ENCODE results near the gene KRTAP10-10.
"Not testable (repeated sequence)": the region's sequence is repeated elsewhere in the genome, so short reads cannot be mapped to it uniquely, and the experiment has no call there.

Gene KRTAP10-10

DNA sequence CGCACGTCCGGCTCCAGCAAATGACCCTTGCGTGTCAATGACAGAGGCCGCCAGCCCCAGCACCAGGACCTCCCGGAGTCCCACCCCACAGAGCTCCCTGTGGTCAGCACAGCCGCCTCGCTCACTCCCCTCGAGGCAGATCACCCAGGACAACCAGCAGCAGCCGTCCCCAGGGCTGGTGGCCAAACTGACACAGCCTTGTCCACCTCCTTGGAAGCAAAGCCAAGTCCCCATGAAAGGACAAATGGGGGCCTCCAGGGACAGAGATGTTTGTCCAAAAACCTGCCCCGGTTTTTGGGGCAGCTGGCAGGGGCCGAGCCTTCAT, 2.1 kb downstream of the KRTAP10-10 start:
- H3K4me1 ChIP-seq = no peaks in the 10 kb centered on the region
- H3K27ac ChIP-seq = no peak overlapping the region
- H3K9ac ChIP-seq = no peak overlapping the region
- H4K20me1 ChIP-seq = no peaks in the 10 kb centered on the region
- no peak for TF ChIP-seq Cebpa-rat (IDR thresholded peaks at IDR 0.05)
- no peaks in the 10 kb centered on the region for H3K27me3 ChIP-seq
- no peaks in the 10 kb centered on the region for H3K36me3 ChIP-seq
- no peak overlapping the region for H3K4me2 ChIP-seq
- no peak overlapping the region for H3K4me3 ChIP-seq
- H3K9me3 ChIP-seq = peaks cover 35% of the 10 kb centered on the region

DNA sequence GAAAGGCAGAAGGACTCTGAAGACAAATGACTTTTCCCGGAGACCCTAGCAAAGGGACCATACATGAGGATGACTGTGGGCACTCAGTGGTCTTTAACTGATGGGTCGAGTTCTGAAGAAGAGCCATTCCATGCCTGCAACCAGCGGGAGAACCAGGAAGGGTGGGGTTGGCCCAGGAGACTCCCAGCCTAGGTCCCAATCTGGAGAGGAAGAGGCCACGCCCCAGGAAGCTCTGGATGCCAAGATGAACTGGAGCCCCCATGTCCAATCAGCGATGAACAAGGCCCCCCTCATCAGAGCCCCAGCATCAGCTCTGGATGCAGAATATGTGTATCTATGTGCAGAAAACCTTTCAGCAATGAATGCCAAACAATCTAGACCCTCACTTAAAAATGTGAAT, 3.6 kb downstream of the KRTAP10-10 start:
- Histone ChIP-seq H3K27me3 (no peaks in the 10 kb centered on the region), H3K27ac (no peak overlapping the region), H4K20me1 (no peaks in the 10 kb centered on the region), H3K36me3 (no peaks in the 10 kb centered on the region), H3K4me3 (no peak overlapping the region), H3K4me2 (no peak overlapping the region), H3K9ac (no peak overlapping the region), H3K9me3 (peaks cover 49% of the 10 kb centered on the region), H3K4me1 (no peaks in the 10 kb centered on the region)
- TF ChIP-seq Cebpa-rat (IDR thresholded peaks at IDR 0.05) = no peak

DNA sequence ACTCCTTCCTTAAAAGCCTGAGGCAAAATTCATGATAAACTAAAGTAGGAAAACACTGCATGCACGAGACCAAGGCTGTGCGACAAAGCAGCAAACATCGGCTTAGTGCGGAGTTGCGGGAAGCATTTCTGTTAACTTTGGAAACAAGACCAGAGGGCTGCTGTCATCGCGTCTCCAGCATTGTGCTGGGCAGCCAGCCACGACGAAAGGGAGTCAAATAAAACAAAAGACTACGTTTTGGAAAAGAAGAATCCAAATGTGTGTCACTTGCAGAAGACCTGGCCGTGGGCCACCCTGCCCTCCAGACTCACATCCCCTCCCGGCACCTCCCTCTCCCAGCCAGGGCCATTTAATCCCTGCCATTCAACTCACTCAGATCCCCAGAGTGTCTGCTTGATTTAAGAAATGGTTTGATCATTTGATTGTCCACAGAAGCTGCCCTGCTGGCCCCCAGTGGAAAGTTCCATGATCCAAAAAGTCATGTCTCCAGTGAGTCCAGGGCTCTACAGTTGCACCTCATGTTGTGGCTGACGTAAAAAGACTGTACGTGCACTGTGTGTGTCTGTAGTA, 6.7 kb downstream of the KRTAP10-10 start:
- no peak overlapping the region for H3K27ac ChIP-seq
- peaks cover 14% of the 10 kb centered on the region for H3K4me1 ChIP-seq
- no peak overlapping the region for H3K4me2 ChIP-seq
- H3K9ac ChIP-seq = no peak overlapping the region
- no peaks in the 10 kb centered on the region for H3K36me3 ChIP-seq
- no peaks in the 10 kb centered on the region for H4K20me1 ChIP-seq
- H3K27me3 ChIP-seq = no peaks in the 10 kb centered on the region
- TF ChIP-seq Cebpa-rat (IDR thresholded peaks at IDR 0.05) = no peak
- no peak overlapping the region for H3K4me3 ChIP-seq
- H3K9me3 ChIP-seq = peaks cover 50% of the 10 kb centered on the region

DNA sequence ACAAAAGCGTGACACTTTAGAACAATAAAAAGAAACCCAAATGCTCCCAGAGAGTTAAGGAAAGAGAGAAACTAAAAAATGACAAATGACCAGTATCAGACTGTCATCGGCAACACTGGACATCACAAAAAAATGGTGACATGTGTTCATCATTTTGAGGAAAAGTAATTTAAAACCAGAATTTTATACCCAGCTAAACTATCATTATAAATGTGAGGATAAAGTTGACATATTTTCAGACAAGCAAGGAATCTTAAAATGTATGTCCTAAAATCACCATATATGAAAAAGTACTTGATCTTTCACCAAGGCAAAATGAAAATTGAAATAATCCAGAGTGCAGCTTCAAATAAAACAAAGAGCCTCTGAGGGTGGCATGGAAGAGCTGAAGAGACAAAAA, 7.7 kb downstream of the KRTAP10-10 start:
- H4K20me1 ChIP-seq = no peaks in the 10 kb centered on the region
- no peak for TF ChIP-seq Cebpa-rat (IDR thresholded peaks at IDR 0.05)
- H3K9me3 ChIP-seq = peaks cover 51% of the 10 kb centered on the region
- no peaks in the 10 kb centered on the region for H3K27me3 ChIP-seq
- H3K36me3 ChIP-seq = no peaks in the 10 kb centered on the region
- H3K4me1 ChIP-seq = peaks cover 23% of the 10 kb centered on the region
- H3K4me3 ChIP-seq = no peak overlapping the region
- no peak overlapping the region for H3K4me2 ChIP-seq
- H3K27ac ChIP-seq = no peak overlapping the region
- no peak overlapping the region for H3K9ac ChIP-seq

DNA sequence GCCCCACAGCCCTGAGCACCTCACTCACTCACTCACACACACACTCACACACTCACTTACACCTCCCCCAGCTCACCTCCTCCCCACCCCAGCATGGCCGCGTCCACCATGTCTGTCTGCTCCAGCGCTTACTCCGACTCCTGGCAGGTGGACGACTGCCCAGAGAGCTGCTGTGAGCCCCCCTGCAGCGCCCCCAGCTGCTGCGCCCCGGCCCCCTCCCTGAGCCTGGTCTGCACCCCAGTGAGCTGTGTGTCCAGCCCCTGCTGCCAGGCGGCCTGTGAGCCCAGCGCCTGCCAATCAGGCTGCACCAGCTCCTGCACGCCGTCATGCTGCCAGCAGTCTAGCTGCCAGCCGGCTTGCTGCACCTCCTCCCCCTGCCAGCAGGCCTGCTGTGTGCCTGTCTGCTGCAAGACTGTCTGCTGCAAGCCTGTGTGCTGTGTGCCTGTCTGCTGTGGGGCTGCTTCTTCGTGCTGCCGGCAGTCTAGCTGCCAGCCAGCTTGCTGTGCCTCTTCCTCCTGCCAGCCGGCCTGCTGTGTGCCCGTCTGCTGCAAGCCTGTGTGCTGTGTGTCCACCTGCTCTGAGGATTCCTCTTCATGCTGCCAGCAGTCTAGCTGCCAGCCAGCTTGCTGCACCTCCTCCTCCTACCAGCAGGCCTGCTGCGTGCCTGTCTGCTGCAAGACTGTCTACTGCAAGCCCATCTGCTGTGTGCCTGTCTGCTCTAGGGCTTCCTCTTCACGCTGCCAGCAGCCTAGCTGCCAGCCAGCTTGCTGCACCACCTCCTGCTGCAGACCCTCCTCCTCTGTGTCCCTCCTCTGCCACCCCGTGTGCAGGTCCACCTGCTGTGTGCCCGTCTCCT, 9.4 kb downstream of the KRTAP10-10 start, which contains the start of gene KRTAP10-11:
KRTAP10-11 (plus strand) TSS at position 49 of the 856 bp plus-strand sequence; CDS start at position 94, 45 bp downstream.
- not testable (repeated sequence) for H3K36me3 ChIP-seq, H4K20me1 ChIP-seq, H3K27ac ChIP-seq, H3K27me3 ChIP-seq, H3K4me3 ChIP-seq
- 0 out of 2 replicates have a peak within 1 kb of the TSS, but pooled peaks have one; percentile 15 for H3K9ac ChIP-seq
- H3K4me2 ChIP-seq = peak within 1 kb of the TSS; percentile 12; the same call in 1 of the 2 replicates
- peaks cover 55% of the 10 kb centered on the region for H3K9me3 ChIP-seq
- H3K4me1 ChIP-seq = peaks cover 34% of the 10 kb centered on the region

DNA sequence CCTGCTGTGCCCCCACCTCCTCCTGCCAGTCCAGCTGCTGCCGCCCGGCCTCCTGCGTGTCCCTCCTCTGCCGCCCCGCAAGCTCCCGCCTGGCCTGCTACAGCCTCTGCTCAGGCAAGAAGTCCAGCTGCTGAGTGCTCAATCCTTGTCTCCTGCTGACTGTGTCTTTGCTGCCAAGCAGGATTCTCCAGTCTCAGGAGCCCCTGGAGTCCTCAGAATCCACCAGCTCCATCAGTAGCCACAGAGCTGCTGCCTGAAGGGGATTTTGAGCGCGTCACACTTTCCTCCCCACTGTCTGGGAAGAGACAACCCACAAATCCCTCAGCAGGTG, 10.0 kb downstream of the KRTAP10-10 start:
- Histone ChIP-seq H4K20me1 (no peaks in the 10 kb centered on the region), H3K9me3 (peaks cover 59% of the 10 kb centered on the region), H3K9ac (0 out of 2 replicates have a peak overlapping the region, but pooled peaks have one; percentile 15), H3K4me3 (no peak overlapping the region), H3K27ac (no peak overlapping the region), H3K27me3 (no peaks in the 10 kb centered on the region), H3K4me1 (peaks cover 38% of the 10 kb centered on the region), H3K36me3 (no peaks in the 10 kb centered on the region), H3K4me2 (peak overlapping the region; percentile 12; the same call in 1 of the 2 replicates)
- TF ChIP-seq Cebpa-rat (IDR thresholded peaks at IDR 0.05) = no peak

DNA sequence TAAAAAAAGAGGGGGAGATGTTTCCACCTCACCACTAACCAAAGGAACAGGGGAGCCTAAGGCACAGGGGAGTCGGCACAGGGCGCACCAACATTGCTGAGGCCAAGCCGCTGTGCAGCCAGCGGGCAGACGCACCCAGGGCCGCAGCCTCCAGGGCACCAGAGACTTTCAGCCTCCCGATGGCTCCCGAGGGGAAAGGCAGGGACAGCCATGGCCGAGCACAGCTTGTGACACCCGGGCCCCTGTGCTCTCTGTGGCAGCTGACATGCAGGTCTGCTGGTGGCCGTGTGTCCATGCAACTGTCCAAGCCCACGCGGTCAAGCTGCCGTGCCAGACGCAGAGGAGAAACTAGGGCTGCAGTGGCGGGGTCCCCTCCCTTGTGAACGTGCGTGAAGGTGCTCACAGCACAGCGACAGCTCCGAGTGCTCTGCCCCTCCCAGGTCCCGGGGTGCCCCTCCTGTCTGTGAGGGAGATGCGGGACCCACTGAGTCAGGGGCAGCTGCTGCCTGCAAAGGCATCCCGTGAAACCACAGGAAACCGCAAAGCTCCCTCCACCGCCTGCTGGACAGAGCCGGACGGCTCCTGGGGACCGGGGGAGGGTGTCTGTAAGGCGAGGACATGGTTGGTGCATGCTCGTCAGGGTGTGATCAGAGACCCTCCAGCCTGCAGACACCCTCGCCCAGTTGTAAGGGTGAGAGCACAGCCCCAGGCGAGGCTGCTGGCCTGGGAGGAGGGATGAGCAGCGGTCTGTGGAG, 11.6 kb downstream of the KRTAP10-10 start:
- TF ChIP-seq Cebpa-rat (IDR thresholded peaks at IDR 0.05) = no peak
- Histone ChIP-seq H3K4me2 (peak overlapping the region; percentile 52), H3K4me3 (no peak overlapping the region), H3K9me3 (peaks cover 60% of the 10 kb centered on the region), H3K36me3 (no peaks in the 10 kb centered on the region), H3K27me3 (no peaks in the 10 kb centered on the region), H3K9ac (no peak overlapping the region), H4K20me1 (no peaks in the 10 kb centered on the region), H3K4me1 (peaks cover 53% of the 10 kb centered on the region), H3K27ac (no peak overlapping the region; the same call in 1 of the 2 replicates)

DNA sequence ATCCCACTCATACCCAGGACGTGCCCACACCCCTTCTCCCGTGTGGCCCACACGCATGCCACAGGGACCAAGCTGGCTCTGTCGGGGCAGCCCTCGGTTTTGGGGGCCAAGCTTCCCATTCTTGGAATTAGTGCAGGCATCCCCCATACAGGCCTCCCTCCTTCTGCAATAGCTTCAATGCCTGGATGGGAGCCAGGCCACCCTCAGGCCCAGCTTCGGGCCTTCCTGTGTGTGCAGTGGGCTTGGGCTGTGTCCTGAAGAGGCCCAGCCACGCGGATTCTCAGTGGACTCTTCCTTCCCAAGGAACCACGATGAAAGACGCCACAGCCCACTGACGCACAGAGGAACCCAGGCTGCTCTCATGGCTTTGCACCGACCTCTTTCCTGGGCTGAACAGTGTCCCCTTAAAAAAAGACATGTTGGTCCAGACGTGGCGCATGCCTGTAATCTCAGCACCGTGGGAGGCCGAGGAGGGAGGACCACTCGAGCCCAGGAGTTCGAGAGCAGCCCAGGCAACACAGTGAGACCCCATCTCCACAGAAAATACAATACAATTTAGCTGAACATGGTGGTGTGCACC, 12.5 kb downstream of the KRTAP10-10 start:
- Histone ChIP-seq H3K4me3 (no peak overlapping the region), H3K27me3 (no peaks in the 10 kb centered on the region), H3K9me3 (peaks cover 60% of the 10 kb centered on the region), H4K20me1 (no peaks in the 10 kb centered on the region), H3K27ac (no peak overlapping the region), H3K4me1 (peaks cover 62% of the 10 kb centered on the region), H3K9ac (no peak overlapping the region), H3K36me3 (no peaks in the 10 kb centered on the region), H3K4me2 (peak overlapping the region; percentile 52)
- TF ChIP-seq Cebpa-rat (IDR thresholded peaks at IDR 0.05) = no peak

DNA sequence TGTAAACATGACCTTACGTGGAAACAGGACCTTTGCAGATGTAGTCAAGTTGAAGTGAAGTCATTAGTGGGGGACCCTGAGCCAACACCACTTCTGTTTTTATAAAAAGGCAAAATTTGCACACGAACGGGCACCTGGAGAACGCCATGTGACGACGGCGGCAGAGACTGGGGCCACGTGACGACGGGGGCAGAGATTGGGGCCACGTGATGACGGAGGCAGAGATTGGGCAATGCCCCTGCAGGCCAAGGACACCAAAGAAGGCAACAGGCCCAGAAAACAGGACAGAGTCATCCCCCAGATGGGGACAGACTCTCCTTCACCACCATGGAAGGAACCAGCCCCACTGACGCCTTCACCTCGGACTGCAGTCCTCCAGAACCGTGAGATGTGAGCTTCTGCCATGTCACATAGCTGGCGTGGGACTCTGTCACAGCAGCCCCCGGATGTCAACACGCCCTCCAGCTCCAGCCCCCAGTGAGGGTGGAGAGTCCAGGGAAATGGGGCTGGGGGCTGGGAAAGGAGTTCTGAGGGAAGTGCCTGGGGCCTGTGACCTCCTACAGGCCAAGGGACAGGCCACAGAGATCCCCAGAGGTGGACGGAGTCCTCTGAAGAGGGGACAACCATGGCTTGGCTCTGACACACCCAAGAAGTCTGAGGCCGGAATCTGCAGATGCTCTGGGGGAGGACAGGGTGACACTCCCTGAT, 13.3 kb downstream of the KRTAP10-10 start:
- no peak for TF ChIP-seq Cebpa-rat (IDR thresholded peaks at IDR 0.05)
- H4K20me1 ChIP-seq = no peaks in the 10 kb centered on the region
- no peak overlapping the region for H3K4me3 ChIP-seq
- H3K27ac ChIP-seq = peak overlapping the region; percentile 58
- no peak overlapping the region for H3K9ac ChIP-seq
- H3K36me3 ChIP-seq = no peaks in the 10 kb centered on the region
- H3K9me3 ChIP-seq = peaks cover 58% of the 10 kb centered on the region
- H3K4me1 ChIP-seq = peaks cover 66% of the 10 kb centered on the region
- peak overlapping the region; percentile 41; the same call in 1 of the 2 replicates for H3K4me2 ChIP-seq
- H3K27me3 ChIP-seq = no peaks in the 10 kb centered on the region

All from BLaER1 (cell line).